ENCODE data around the gene NOSTRIN. TPM values are rescaled to one million over a fixed set of nuclear protein-coding genes. Genes with fewer than 3 reads are reported as not detected.

The NOSTRIN gene
- total and polyA plus RNA-seq, 2 of the 8 experiments (the other 6 are each of a cell fraction or from before 2014, with no cell fraction given): not detected

GRCh38 chr2:168889635-168890005 lies 87.2 kb downstream of the NOSTRIN start (continued):
- no peak for TF ChIP-seq CBX8 (IDR thresholded peaks at IDR 0.05; ENCODE audit: borderline replicate concordance, low read depth, low read length)
- no peak for TF ChIP-seq MAFK (IDR thresholded peaks at IDR 0.05; ENCODE audit: low read depth, low read length)
- no peak for TF ChIP-seq RAD21 (IDR thresholded peaks at IDR 0.05 in 1 of 2, conservative IDR thresholded peaks at IDR 0.05 in 1 of 2; ENCODE audit: low read depth in 2 of 2, low read length in 2 of 2)
- no peak for TF ChIP-seq ATF3 (IDR thresholded peaks at IDR 0.05; ENCODE audit: insufficient read depth, low read depth, low read length)

All from H1 (cell line).